GM12865 (cell line): ENCODE measurements around the gene DAB1.

Source experiments
- DNase-seq: peaks from one replicate; pipeline ENCODE4 v3.0.0; 2010; ENCODE audit warnings: low read depth
- H3K4me3 ChIP-seq: 2 replicates; pipeline ENCODE4 v1.5.1; 2011; ENCODE audit warnings: mild to moderate bottlenecking, low read depth, low read length, control low read depth
- TF ChIP-seq, protein P1 (sequence below): IDR thresholded peaks from 2 replicates; pipeline ENCODE4 v1.5.1; 2011; ENCODE audit warnings: low read length, control low read depth, low read depth, inconsistent platforms; ENCODE audit not compliant: insufficient read depth; ENCODE audit errors: missing control alignments

DAB1 gene

DNA sequence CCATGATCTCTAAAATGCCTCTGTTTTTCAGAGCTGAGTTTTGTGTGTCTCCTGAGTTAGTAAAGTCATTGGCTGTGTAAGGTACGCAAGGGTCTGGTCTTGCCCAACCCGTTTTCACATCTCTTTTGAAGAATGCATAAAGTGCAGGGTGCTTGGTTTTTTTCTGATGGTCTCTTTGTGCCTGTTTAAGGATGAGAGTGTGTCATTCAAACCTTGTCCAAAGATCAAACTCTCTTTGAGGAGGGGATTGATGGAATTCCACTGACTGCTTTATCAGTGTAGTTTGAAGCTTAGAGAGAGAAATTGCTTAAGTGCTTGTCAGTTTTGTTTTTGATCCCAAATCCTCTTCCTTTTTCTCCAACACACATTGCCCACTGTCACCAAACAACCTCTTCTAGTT is 438.0 kb downstream of the DAB1 start:
- TF ChIP-seq, protein P1, sequence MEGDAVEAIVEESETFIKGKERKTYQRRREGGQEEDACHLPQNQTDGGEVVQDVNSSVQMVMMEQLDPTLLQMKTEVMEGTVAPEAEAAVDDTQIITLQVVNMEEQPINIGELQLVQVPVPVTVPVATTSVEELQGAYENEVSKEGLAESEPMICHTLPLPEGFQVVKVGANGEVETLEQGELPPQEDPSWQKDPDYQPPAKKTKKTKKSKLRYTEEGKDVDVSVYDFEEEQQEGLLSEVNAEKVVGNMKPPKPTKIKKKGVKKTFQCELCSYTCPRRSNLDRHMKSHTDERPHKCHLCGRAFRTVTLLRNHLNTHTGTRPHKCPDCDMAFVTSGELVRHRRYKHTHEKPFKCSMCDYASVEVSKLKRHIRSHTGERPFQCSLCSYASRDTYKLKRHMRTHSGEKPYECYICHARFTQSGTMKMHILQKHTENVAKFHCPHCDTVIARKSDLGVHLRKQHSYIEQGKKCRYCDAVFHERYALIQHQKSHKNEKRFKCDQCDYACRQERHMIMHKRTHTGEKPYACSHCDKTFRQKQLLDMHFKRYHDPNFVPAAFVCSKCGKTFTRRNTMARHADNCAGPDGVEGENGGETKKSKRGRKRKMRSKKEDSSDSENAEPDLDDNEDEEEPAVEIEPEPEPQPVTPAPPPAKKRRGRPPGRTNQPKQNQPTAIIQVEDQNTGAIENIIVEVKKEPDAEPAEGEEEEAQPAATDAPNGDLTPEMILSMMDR = no peak
- no peak overlapping the region for H3K4me3 ChIP-seq
- no peak for DNase-seq

DNA sequence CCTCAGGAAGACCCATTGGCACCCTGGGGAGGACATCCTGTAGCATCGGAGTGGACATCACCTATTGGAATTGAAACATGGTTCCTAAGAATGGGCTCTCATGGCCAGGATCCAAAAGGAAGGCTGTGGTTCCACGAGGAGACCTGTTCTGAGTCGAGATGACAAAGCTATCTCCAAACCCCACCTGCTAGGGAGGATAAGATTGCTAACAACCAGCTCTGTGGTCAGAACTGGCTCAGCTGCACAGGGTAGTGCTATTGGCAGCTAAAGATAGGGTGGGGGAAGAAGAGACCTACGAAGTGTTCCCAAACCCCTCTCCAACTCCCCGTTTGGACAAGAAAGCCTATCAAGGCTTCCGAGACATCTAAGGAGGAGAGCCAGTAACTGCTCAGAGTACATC is 440.4 kb downstream of the DAB1 start:
- H3K4me3 ChIP-seq = no peak overlapping the region
- no peak for DNase-seq
- TF ChIP-seq, protein P1 = no peak

DNA sequence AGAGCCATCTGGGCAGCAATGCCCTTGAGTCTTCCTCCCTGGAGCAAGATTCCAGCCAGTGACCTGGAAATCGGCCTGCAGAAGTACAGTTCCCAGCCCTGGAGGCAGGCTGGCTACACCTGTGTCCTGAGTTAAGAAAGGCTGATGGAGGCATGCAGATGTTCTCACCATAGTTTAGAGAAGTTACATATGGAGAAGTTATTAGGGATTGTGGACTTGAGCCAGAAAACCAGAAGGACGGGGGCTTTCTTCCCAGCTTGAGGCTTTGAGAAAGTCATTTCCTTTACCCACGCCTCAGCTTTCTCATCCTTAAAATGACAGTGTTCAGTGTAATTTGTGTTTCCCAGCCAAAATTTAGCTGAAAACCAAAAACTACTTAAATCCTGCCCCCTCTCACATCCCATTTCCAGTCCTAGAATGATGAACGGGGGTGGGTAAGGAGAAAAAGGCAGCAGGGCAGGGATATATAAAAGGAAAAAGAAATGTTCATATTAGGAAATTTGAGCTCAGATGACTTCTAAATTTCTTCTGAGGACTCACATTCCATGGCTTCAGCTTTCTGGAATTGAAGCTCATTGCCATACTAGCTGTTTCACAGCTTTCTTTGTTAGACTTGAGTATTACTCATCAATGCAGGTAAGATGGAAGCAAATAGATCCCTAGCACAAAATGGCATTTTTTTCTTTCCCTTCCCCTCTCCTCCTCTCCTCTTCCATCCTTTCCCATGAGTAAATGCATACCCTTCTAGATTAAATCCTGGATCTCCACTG is 443.7 kb downstream of the DAB1 start:
- TF ChIP-seq, protein P1 = no peak
- no peak overlapping the region for H3K4me3 ChIP-seq
- no peak for DNase-seq

DNA sequence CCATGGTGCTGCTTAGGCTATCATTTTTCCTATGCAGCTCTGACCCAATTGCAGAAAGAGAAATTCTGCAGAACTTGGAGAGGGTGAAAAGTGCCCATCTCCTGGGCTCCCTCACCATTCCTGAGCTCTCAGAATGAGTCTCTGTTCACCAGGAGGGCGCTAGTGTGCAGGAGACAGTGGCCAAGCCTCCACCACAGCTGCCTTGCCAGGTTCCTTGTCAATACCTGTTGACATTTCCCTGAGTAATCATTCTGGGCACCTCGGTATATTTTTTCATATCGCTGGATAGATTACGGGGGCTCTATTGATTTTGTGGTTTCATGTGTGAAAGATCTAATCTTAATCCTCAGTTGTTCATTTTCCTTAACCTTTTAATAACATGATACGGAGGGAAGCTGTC is 445.0 kb downstream of the DAB1 start:
- no peak overlapping the region for H3K4me3 ChIP-seq
- TF ChIP-seq, protein P1 = no peak
- no peak for DNase-seq

DNA sequence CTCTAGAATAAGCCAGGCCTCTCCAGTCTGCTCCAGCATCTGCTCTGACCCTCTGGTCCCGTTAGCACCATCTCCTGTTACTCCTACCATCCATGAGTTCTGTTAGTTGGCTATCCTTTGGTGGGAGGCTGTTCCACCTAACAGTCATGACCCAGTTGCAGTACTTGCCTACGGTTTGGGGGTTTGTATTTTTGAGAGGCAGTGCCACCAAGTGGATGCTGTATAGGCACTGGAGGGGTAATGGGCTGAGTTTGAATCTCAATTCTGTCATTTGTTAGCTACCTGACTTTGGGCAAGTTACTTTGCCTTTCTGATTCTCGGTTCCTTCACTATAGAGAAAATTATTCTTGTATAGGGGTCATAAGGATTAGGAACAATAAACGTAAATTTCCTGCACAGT is 445.9 kb downstream of the DAB1 start:
- TF ChIP-seq, protein P1 = no peak
- H3K4me3 ChIP-seq = no peak overlapping the region
- no peak for DNase-seq

DNA sequence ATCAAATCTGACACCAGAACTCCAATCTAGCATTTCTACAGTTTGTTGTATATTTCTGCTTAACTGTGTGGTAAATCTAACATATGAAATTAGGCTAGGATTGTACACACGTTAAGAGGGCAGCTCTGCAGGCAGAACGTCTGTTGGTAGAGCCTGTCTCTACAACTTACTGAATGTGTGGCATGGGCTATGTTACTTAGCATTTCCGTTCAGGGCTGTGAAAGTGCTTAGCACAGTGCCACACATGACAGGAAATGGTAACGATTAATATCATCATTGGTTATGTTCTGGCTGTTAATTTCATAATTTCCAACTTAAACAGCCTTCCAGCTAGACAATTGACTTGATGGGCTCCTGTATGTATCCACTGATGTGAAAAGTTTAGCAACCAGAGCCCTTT is 448.4 kb downstream of the DAB1 start:
- H3K4me3 ChIP-seq = no peak overlapping the region
- TF ChIP-seq, protein P1 = no peak
- no peak for DNase-seq

DNA sequence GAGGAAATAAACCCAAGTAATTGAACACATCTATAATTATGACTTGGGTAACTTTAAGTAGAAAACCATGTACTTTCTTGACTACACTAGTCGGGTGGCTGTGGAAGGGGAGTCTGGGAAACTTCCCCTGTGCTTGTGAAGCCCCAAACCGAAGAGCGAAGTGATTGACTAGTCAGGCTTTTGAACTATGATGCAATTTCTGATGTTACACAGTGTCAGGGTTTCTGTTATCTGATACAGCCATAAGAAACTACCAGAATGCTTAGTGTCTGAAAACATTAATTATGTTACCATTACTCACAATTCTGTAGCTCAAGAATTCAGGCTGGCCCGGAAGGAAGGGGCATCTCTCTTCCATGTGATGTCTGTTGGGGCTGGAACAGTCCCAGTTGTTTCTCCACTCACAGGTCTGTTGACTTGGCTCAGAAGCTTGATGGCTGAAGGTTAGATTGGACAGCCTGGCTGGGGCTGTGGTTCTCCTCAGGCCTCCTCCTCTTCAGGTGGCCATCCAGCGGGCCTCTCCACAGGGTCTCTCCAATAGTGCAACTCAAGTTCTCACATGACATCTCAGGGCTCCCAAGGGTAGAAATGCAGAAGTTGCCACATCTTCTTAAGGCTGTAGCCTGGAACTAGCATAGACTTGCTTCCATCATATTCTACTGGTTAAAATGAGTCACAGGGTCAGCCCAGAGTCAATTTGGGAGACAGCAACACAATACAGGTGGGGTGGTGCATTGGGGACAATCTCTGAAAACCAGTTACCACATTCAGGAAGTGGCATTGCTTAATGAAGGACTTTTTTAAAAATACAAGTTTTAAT is 449.7 kb downstream of the DAB1 start:
- no peak overlapping the region for H3K4me3 ChIP-seq
- TF ChIP-seq, protein P1 = no peak
- DNase-seq = no peak
